ENCODE results near the gene CHAD.
A peak's percentile ranks its signal among the peaks of the same experiment; 100 is the strongest.

Gene CHAD, protein sequence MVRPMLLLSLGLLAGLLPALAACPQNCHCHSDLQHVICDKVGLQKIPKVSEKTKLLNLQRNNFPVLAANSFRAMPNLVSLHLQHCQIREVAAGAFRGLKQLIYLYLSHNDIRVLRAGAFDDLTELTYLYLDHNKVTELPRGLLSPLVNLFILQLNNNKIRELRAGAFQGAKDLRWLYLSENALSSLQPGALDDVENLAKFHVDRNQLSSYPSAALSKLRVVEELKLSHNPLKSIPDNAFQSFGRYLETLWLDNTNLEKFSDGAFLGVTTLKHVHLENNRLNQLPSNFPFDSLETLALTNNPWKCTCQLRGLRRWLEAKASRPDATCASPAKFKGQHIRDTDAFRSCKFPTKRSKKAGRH

GRCh38 chr17:50468304-50469207, at the start of gene CHAD:
CHAD (minus strand) TSS chr17:50468880; CDS start chr17:50468813, 67 bp downstream.
- DNase-seq (ENCODE audit: low read depth) = no peak

DNA sequence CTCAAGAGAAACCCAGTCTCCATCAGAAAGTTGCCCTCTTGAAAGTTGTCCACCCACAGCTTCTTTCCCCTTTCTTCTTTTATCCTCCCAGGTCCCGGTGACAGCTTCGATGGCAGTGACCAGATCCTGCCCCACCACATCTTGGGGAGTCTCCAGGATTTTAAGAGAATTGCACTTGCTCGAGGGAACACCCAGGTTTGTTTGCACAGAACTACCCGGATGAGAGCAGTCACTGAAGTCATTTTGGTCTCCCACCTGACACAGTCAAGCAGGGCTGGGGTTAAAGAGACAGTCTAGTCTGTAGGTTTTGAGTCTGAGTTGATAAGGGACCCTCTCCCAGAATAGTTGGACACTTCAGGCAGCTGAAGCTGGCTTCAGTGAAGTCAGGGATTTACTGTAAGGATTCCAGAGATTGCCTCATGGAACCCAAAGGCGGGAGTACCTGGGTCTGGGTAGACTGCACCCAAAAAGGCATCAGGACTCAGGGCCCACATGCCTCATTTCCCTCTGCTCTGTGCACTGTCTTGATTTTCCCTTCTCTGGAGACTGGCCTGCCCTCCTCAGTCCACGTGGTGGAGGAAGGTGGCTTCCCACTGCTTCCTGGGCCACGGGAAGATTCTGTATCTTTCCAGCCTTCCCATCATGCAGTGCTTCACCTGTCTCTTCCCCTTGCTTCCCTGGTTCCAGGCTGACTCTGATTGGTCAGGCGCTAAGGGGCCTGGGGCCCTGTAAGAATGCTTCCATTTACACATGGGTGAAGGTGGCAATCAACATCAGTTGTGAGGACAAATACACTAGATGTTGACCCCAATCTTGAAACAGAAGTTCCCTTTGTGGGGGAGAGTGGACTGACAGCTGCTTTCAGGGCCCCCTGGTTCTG, 49.1 kb upstream of the CHAD start:
- DNase-seq (ENCODE audit: low read depth) = no peak

- DNase-seq (ENCODE audit: low read depth) = no peak
Measured at GRCh38 chr17:50517011-50517410, 48.3 kb upstream of the CHAD start.

DNA sequence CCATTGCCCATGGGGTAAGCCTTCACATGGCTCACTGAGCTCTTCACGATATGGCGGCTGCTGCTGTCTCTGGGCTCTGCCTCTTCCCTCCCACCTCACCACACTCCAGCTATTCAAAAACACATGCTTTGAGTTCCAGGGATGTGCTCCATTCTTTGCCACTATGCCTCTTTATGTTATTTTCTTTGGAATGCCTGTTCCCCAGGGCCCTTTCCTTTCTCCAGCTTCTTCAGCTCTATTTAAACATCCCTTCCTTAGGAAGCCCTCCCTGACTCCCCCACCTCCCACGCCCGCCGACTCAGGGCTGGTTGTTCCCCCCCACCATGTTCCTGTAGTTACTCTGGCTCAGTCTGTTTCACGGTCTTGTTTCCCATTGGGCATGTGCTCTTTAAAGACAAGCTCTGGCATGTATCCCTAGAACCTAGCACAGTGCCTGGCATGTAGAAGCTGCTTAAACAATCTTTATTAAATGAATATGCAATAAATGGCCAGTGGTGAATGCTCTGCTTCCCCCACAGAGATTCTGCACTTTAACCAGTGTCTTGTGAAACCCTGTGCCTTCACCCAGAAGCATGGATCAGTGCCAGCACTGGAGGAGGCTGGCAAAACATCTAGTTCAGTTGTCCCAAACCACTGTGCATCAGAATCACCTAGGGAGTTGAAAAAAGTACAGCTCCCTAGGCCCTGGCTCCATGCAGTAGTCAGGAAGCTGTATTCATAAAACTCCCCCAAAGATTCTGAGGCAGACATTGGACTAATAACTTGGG, 46.4 kb upstream of the CHAD start:
- DNase-seq (ENCODE audit: low read depth) = peak; percentile 83

- DNase-seq (ENCODE audit: low read depth) = no peak
Measured at GRCh38 chr17:50514388-50514787, 45.7 kb upstream of the CHAD start.

- DNase-seq (ENCODE audit: low read depth) = no peak
Measured at GRCh38 chr17:50513495-50513894, 44.8 kb upstream of the CHAD start.

DNA sequence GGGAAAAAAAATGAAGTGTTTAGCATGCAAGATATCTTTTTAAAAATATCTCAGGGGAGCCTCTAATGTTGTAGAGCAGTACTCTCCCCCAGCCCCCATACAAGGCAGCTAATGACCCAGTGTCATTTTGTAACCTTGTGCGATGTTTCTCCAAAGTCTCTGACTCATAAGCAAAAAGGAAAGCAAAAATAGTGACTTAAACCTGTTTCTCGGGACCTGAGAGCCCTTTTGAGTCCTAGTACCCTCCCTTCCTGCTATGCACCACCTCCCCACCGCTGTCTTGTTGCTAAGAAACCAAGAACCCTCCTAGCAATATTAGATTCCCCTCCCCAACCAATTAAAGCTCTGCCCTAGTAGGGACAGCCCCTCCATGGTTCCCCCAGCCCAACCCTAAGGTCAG, 42.4 kb upstream of the CHAD start:
- peak; percentile 42 for DNase-seq (ENCODE audit: low read depth)

- DNase-seq (ENCODE audit: low read depth) = no peak
Measured at GRCh38 chr17:50508573-50509460, 40.1 kb upstream of the CHAD start.

GRCh38 chr17:50507871-50508572, 39.3 kb upstream of the CHAD start, which contains the start of gene MYCBPAP:
MYCBPAP (plus strand) TSS chr17:50508439; CDS start chr17:50508675, 236 bp downstream.
- peak; percentile 75 for DNase-seq (ENCODE audit: low read depth)

- no peak for DNase-seq (ENCODE audit: low read depth)
Measured at GRCh38 chr17:50506298-50506697, 37.6 kb upstream of the CHAD start.

DNA sequence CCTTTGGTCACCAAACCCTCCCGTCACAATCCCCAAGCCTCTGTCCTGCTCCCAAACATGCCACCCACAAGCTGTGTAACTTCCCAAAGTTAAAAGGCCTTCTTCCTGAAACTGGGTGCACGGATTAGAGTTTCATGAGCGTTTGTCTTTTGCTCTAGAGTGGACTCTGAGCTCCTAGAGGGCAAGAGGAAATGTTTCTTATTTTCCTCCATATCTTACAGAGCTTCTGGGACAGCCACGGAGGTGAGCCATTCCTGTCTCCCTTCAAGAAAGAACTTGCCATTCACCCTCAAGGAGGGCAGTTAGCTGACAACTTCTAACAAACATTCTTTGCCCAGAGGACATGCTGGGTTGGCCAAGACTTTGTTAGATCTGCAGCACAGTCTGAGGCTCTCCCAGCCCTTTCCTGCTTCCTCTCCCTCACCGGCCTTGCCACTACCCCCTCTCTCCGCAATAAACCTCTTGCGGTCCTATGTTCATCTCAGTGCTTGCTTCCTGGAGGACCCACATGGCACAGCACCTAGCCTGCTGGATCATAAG, 37.0 kb upstream of the CHAD start:
- no peak for DNase-seq (ENCODE audit: low read depth)

- no peak for DNase-seq (ENCODE audit: low read depth)
Measured at GRCh38 chr17:50502301-50502990, 33.8 kb upstream of the CHAD start.

GRCh38 chr17:50501054-50501453, 32.4 kb upstream of the CHAD start:
- peak; percentile 22 for DNase-seq (ENCODE audit: low read depth)

DNA sequence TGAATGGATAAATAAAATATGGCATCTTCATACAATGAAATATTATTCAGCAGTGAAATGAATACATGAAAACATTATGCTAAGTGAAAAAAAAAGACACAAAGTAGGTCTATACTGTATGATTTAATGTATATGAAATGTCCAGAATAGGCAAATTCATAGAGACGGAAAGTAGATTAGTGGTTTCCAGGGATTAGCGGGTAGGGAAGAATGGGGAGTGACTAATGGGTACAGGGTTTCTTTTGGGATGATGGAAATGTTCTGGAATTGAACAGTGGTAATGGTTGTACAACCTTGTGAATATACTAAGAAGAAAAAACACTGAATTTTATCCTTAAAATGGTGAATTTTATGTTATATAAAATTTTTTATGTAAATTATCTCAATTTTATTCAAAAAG, 31.0 kb upstream of the CHAD start:
- DNase-seq (ENCODE audit: low read depth) = peak; percentile 64

DNA sequence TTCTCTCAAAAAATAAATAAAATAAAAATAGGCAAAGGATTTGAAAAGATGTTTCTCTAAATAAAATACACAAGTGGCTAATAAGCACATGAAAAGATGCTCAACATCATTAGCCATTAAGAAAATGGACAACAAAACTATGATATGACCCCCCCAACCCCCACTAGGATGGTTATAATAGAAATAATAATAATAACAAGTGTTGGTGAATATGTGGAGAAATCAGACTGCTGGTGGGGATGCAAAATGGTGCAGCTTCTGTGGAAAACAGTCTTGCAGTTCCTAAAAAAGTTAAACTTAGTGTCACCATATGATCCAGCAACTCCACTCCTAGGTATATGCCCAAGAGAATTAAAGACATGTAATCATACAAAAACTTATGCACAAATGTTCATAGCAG, 30.6 kb upstream of the CHAD start:
- no peak for DNase-seq (ENCODE audit: low read depth)

DNA sequence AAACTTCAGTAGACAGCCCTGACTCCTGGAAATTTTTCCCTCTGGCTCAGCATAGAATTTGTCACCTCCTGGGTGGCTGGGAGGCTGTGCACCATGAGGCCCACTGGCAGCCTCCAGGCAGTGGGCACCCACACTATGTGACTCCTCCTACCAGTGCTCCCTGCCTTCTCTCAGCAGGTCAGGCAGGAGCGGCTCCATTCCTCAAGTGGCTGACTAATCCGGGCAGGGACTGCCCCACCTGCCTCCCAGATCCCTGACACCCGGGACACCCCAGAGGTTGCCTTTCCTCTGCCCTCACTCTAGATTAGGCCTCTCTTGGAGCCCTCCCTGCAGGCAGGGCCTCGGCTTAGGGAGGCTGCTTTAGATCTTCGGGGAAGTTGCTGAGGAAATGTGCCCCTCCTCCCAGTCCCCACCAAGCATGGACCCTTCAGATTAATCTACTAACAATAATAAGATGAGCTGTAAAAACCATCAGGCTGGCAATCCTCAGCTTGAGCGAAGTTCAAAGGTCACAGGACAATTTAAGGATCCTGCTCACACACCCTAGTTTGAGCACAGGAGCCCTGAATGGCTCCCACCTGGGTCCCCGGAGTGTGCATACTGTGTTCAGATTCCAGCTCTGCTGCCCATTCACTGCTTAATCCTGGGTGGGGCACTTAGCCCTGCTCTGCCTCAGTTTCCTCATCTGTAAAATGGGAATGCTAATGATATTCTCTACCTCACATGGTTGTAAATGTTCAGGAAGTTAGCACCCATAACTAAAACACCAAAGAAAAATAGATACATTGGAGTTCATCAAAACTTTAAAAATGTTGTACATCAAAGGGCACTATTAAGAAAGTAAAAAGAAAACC, 29.6 kb upstream of the CHAD start:
- DNase-seq (ENCODE audit: low read depth) = no peak

DNA sequence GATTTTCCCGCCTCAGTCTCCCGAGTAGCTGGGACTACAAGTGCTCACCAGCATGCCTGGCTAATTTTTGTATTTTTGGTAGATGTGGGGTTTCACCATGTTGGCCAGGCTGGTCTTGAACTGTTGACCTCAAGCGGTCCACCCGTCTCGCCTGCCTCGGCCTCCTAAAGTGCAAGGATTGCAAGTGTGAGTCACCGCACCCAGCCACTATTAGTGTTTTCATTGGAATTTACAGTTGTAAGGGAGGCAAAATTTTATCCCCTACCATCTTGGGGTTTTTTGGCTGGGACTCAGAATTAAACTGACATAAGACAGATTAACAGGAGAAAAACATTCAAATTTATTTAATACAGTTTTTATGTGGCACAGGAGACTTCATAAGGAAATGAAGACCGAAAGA, 27.2 kb upstream of the CHAD start:
- peak; percentile 59 for DNase-seq (ENCODE audit: low read depth)

All from amniotic epithelial cell (primary cell).